ENCODE results near the gene LARGE2. TPM values are rescaled to one million over a fixed set of nuclear protein-coding genes. Genes with fewer than 3 reads are reported as not detected.

LARGE2 gene
- total RNA-seq, 4 donors from 2014 or later = 0.24 to 0.37 TPM; not detected in 2

- no peak for ATAC-seq (ENCODE audit: low FRiP score)
- no peak for DNase-seq (ENCODE audit: low spot score)
- TF ChIP-seq CTCF (IDR thresholded peaks at IDR 0.05) = no peak
These were observed 8.6 kb downstream of the LARGE2 start for GRCh38 chr11:45930951-45931570.

GRCh38 chr11:45931739-45932138, 9.3 kb downstream of the LARGE2 start:
- ATAC-seq (ENCODE audit: low FRiP score) (no peak), DNase-seq (ENCODE audit: low spot score) (no peak)
- no peak for TF ChIP-seq CTCF (IDR thresholded peaks at IDR 0.05)

DNA sequence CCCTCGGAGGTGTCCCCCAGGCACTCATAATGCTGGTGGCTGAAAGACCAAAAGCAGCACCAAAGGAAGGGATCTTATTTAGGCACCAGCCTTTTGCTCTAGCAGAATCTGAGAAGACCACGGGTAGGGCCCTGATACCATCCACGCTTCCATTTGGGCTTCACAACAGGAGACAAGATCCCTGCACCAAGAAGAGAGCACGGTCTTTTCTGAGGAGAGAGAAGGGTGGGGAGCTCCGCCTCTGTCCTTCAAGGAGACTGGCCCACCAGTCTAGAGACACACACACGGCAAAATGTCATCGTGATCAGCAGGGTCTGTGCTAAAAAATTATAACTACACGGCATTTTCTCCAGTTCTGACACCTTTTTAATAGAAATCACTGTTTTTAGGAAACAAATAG, 9.8 kb downstream of the LARGE2 start:
- ATAC-seq (ENCODE audit: low FRiP score) = no peak
- no peak for TF ChIP-seq CTCF (IDR thresholded peaks at IDR 0.05)
- DNase-seq (ENCODE audit: low spot score) = no peak

GRCh38 chr11:45933131-45933831, 10.8 kb downstream of the LARGE2 start:
- DNase-seq (ENCODE audit: low spot score) (no peak), ATAC-seq (ENCODE audit: low FRiP score) (no peak)
- TF ChIP-seq CTCF (IDR thresholded peaks at IDR 0.05) = no peak

DNA sequence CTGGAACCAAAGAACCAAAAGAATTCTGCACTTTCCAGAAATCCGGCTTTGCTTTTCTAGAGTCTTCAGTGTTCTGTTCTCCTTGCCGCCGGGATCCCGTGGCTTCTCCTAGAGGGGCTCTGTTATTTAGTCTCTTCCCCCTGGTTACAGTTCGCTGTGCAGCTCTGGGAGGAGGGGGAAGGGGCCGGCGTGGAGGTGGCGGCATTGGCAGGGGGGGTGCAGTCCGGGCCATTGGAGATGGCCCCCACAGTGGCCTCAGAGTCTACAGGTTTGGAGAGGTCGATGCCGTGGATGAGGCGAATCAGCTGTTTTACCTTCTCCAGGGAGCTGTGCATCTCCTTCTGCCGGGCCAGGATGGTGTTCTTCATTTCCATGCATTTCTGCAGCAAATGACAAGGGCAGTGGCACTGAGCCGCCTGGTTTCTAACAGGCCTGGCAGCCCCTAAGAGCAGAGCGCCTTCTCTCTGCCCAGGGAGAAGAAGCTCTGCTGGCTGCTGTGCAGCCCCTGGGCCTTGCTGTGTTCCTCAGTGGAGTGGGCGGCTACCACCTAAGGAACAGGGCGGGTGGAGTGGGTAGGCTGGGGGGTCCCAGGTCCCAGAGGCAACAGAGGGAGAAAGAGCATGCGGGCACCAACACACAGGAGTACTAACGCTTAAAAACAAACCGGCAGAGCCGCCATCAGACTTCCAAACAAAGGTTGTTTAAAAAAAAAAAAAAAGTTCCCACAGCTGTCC, 11.6 kb downstream of the LARGE2 start:
- no peak for ATAC-seq (ENCODE audit: low FRiP score)
- no peak for DNase-seq (ENCODE audit: low spot score)
- no peak for TF ChIP-seq CTCF (IDR thresholded peaks at IDR 0.05)

GRCh38 chr11:45934580-45935318, 12.3 kb downstream of the LARGE2 start:
- no peak for TF ChIP-seq CTCF (IDR thresholded peaks at IDR 0.05)
- no peak for ATAC-seq (ENCODE audit: low FRiP score)
- no peak for DNase-seq (ENCODE audit: low spot score)

Measured in omental fat pad (tissue), 4 donors.